Measurements from ENCODE around the gene CDKN2AIP.
A peak's percentile ranks its signal among the peaks of the same experiment; 100 is the strongest.

Gene CDKN2AIP

GRCh38 chr4:183444214-183445096 is at the start of gene CDKN2AIP:
Gene CDKN2AIP, plus strand, starts transcription at chr4:183444636. Its CDS starts 162 bp downstream, at chr4:183444798.
- peak; percentile 93 for DNase-seq

DNA sequence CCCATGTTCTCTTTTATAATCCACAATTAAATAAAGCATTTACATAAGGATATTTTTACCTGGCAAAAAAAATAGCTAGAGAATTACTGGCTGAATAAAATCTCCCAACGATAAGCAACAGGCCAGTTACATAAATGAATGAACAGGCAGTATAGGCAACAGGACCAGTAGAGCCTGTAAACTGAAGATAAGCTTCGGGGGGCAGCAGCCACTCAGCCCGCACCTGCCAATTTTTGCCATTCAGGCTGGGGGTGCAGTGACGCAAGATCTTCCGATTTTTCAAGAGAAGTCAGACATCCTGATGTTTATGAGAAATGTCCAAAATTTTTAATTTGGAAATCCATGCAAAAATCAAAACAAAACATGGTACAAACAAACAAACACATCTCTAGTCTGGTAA is 49.0 kb upstream of the CDKN2AIP start:
- DNase-seq, result no peak

- DNase-seq, result no peak
Measured at GRCh38 chr4:183396227-183396637, 48.2 kb upstream of the CDKN2AIP start.

DNA sequence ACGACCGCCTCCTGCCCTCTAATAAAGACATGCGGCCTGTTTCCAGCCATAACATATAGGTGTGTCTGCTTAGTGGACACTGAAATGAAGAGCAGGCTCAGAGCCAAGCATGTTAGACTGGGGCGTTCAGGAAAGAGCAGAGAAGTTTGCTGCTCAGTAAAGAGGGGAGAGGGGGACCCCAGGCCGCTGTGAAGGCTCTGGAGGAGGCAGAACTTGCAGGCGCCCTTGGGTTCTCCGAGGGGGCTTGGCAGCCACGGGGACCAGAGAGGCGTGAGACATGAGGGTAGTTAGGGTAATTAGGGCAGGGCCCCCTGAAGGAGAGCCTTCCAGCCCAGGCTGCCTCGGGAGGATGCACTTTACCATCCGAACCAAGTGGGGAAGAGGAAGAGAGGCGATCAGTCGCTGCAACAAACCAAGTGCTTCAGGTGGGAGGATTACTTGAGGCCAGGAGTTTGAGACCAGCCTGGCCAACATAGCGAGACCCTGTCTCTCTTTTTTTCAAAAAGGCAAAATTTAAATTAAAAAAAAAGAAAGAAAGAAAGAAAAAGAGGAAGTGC is 46.6 kb upstream of the CDKN2AIP start:
- no peak for DNase-seq

- peak; percentile 66 for DNase-seq
Measured at GRCh38 chr4:183398298-183399125, 45.9 kb upstream of the CDKN2AIP start.

- no peak for DNase-seq
Measured at GRCh38 chr4:183399126-183399522, 45.3 kb upstream of the CDKN2AIP start.

- DNase-seq, result no peak
Measured at GRCh38 chr4:183399616-183400015, 44.8 kb upstream of the CDKN2AIP start.

DNA sequence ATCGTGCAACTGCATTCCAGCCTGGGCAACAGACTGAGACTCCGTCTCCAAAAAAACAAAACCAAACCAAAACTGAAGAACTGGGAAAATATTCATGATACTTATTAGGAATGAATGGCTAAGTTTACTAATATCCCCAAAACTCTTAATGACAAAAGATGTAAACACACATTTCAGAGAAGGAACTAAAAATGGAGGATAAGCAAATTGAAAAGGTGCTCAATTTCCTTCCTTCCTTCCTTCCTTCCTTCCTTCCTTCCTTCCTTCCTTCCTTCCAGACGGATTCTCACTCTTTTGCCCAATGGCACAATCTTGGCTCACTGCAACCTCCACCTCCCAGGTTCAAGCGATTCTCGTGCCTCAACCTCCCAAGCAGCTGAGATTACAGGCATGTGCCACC is 44.4 kb upstream of the CDKN2AIP start:
- DNase-seq, result no peak

DNA sequence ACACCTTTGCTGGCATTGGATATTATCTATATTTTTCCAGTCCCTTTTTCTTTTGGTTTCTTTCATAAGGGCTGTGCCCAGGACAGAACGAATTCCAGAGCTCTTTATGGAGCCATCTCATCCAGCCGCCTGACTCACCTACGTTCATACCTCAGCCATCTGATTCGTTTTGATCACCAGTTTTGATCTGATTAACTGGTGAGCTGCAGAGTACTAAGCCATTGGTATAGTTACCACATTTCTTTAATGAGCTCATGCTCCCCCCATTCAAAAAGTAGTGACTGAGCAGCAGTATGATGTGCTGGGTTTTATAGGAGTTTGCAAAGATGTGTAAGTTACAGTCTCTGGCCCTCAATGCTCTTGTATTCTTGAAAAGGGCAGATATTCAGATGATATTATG is 43.0 kb upstream of the CDKN2AIP start:
- no peak for DNase-seq

DNA sequence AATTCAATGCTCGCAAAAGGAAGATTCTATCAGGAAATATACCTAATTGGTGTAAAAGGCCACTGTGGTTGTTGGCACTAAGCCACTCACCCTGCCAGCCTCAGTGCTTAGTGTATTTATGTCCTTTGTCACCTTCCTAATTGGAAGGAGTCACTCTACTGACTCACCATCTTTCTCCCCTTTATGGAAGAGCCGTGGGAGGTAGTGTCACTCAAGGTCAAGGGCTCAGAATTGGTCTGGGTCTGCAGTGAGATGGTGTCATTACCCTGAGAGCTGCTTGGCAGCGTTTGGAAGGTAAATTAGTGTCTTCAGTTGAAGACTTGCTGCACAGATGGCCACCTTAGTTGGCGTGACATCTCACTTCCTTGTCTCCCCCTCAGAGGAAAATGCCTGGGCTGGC is 41.7 kb upstream of the CDKN2AIP start:
- no peak for DNase-seq

DNA sequence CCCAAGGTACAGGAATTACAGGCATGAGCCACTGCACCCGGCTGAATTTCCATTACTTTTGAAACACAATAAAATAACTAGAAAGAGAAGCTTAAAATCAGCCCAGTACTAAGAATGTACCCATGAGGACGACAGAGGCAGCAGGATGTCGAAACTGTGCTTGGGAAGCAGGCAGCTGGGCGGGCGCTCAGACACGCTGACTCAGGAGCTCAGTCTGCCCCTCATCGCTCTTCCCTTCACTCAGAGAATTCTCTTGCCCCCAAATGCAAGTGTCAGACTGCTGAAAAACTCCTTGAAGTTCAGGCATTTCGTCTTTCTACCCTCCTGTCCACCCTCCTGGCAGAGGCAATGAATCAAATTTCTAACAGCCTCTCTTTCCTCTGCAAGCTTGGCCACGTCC is 41.0 kb upstream of the CDKN2AIP start:
- no peak for DNase-seq

GRCh38 chr4:183403961-183404360 is 40.5 kb upstream of the CDKN2AIP start:
- no peak for DNase-seq

DNA sequence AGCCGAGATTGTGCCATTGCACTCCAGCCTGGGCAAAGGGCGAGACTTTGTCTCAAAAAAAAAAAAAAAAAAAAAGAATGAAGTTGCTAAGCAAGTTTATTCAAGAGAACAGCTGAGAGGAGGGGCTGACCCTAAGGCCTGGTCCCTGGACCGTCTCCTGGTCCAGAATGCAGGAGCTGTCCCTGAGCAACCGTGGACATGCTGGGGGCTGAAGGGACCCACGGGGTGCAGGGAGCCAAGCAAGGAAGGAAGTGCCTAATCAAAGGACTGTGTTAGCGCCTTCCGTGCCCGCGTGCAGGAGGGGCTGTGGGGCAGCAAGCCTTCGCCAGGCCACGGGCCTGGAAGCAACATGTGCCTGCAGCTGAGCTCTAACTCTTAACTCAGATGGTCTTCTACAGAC is 39.1 kb upstream of the CDKN2AIP start:
- DNase-seq, result no peak

GRCh38 chr4:183407128-183407585 is 37.3 kb upstream of the CDKN2AIP start:
- DNase-seq, result peak; percentile 92

DNA sequence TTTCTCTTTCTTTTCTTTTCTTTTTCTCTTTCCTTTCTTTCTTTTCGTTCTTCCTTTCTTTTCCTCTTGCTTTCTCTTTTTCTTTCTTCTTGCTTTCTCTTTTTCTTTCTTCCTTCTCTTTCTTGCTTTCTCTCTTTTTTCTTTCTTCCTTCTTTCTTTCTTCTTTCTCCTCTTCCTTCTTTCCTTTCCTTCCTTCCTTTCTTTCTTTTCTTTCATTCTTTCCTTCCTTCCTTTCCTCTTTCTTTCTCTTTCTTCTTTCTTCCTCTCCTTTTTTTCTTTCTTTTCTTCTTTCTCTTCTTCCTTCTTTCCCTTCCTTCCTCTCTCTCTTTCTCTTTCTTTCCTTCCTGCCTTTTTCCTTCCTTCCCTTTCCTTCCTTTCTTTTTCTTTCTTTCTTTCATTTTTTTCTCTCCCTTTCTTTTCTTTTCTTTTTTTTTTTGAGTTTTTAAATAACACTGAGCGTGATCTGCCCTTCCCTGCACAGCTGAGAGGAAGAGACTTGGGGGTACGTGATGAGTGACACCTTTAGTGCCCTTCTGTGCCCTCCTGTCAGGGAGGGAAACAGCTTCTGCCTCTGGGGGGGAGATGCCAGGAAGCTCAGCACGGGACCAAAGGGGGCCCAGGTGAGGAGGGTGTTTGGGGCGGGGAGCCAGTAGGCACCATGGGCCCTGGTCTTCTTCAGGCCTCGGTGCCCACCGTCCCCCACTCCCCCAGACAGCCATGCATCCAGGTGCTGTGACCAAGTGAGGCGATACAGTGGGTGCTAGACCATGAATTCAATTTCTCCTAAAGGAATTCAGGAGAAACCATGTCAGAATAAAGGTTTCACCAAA is 36.6 kb upstream of the CDKN2AIP start:
- DNase-seq, result no peak

DNA sequence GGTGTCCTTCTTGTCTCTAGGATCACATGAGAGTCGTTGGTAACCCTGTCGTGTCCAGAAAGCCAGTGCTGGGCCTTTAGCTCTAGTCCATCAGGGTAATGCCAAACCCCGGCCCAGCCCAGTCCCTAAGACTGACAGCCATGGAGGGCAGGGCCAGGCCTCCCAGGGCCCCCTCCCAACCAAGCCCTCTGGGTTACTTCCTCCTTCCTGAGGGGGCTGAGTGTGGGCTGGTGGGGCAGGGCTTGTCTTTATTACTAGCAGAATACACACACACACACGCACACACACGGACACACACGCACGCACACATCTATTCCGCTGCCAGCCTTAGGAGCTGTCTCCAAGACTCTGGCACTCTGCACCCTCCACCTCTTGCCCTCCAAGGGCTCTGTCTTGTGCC is 35.6 kb upstream of the CDKN2AIP start:
- no peak for DNase-seq

DNA sequence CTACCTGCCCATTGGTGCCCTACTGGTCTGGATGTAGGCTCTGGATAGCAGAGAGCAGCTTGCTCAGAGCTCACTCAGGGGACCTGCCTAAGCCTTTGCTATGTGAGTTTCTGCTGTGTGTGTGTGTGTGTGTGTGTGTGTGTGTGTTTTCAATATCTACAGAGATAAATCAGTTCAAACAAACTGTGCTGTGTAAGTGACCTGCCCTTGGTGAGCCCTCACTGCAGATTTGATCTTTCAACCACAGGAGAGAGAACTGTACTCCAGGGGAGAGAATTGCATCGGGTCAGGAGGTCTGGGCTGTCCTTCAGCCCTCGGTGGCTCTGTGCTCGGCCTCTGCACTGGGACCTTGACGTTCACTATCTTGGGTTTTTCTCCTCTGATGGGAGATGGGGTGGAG is 35.0 kb upstream of the CDKN2AIP start:
- no peak for DNase-seq

- no peak for DNase-seq
Measured at GRCh38 chr4:183409934-183410333, 34.5 kb upstream of the CDKN2AIP start.

DNA sequence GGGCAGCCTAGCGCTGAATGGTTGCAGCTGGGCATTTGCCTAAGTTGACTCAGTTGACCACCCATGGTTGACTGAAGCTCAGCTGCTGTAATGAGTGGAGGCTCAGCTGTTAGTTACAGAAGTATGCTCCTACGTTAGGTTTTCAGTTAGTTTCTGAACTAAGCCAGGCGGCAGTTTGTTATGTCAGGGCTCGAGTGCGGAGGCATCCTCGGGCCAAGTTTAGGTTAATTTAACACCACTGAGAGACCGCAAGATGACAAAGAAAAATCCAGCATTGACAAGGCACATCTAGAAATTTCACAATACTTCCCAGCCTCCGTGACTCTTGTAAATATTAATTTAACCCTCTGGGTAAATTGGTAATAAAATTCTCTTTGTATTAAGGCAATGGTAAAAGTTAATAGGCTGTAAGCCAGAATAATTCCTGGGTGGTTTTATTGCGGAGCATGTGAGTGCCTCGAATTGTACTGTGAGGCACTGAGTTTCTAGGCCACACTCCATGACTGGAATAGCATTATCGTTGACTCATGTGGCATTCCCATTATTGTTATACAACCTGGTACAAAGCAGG is 33.1 kb upstream of the CDKN2AIP start:
- no peak for DNase-seq

GRCh38 chr4:183412821-183413220 is 31.6 kb upstream of the CDKN2AIP start:
- no peak for DNase-seq

- no peak for DNase-seq
Measured at GRCh38 chr4:183413234-183414200, 30.9 kb upstream of the CDKN2AIP start.
